WTC11 (cell line): ENCODE data around the gene GSTM1. TPM values are rescaled to one million over a fixed set of nuclear protein-coding genes. Genes with fewer than 3 reads are reported as not detected.

Experiments used
- ATAC-seq: fragments of 200-7000 bp; cut with Tn5 transposase; 2 replicates; pipeline ENCODE4 v1.10.0; 2021; ENCODE audit warnings: mild to moderate bottlenecking, moderate library complexity
- CTCF ChIA-PET: fragments of 300-600 bp; sonication (Branson Sonifier 250); formaldehyde crosslinking; loops from one replicate; lab custom pipeline; 2021; ENCODE audit warnings: antibody characterized with exemption; lab: Charles Lee
- POLR2A ChIA-PET: fragments of 350-600 bp; sonication (Branson Sonifier 250); formaldehyde crosslinking; loops from one replicate; lab custom pipeline; 2021; ENCODE audit warnings: antibody characterized with exemption; lab: Charles Lee
- DNase-seq: peaks from one replicate; pipeline ENCODE4 v3.0.0; 2021; ENCODE audit warnings: low spot score
- H3K27ac Mint-ChIP-seq: 2 replicates; pipeline ENCODE4 v1.8.0; 2021; ENCODE audit warnings: mixed read lengths
- H3K27me3 Mint-ChIP-seq: 2 replicates; pipeline ENCODE4 v1.8.0; 2021; ENCODE audit warnings: low read depth, mild to moderate bottlenecking, moderate library complexity, mixed read lengths
- H3K36me3 Mint-ChIP-seq: 2 replicates; pipeline ENCODE4 v1.8.0; 2021; ENCODE audit warnings: mixed read lengths
- H3K4me1 Mint-ChIP-seq: 2 replicates; pipeline ENCODE4 v1.8.0; 2022; ENCODE audit warnings: mixed read lengths
- H3K4me3 Mint-ChIP-seq: 2 replicates; pipeline ENCODE4 v1.8.0; 2021; ENCODE audit warnings: mild to moderate bottlenecking, moderate library complexity, mixed read lengths
- H3K9me3 Mint-ChIP-seq: 2 replicates; pipeline ENCODE4 v1.8.0; 2021; ENCODE audit warnings: mixed read lengths
- ATF2 ChIP-seq: sonication (generic); formaldehyde crosslinking; IDR thresholded peaks from 2 replicates; pipeline ENCODE4 v1.8.1; 2022; ENCODE audit warnings: low read depth, missing genetic modification reagents, borderline replicate concordance
- CDX4 ChIP-seq: fragments of 250-450 bp; sonication (Bioruptor Pico); IDR thresholded peaks from 2 replicates; pipeline ENCODE4 v1.9.0; 2021; ENCODE audit warnings: moderate library complexity, mild to moderate bottlenecking, inconsistent platforms, borderline replicate concordance
- CREB1 ChIP-seq: sonication (generic); formaldehyde crosslinking; IDR thresholded peaks from 2 replicates; pipeline ENCODE4 v1.8.0; 2023; ENCODE audit warnings: mild to moderate bottlenecking, missing genetic modification reagents
- CREM ChIP-seq: sonication (generic); formaldehyde crosslinking; IDR thresholded peaks from 2 replicates; pipeline ENCODE4 v1.8.1; 2022; ENCODE audit warnings: mild to moderate bottlenecking, missing genetic modification reagents, moderate library complexity
- E2F1 ChIP-seq: sonication (generic); formaldehyde crosslinking; IDR thresholded peaks from 2 replicates; pipeline ENCODE4 v1.8.0; 2022; ENCODE audit warnings: mild to moderate bottlenecking, missing genetic modification reagents
- EMX1 ChIP-seq: fragments of 250-450 bp; sonication (Bioruptor Pico); IDR thresholded peaks from 2 replicates; pipeline ENCODE4 v1.8.0; 2021; ENCODE audit warnings: mild to moderate bottlenecking
- FOXP1 ChIP-seq: sonication (generic); formaldehyde crosslinking; IDR thresholded peaks from 2 replicates; pipeline ENCODE4 v1.8.0; 2022; ENCODE audit warnings: missing genetic modification reagents, mild to moderate bottlenecking, moderate library complexity, borderline replicate concordance
- GRHL2 ChIP-seq: fragments of 250-450 bp; sonication (Bioruptor Pico); IDR thresholded peaks from 2 replicates; pipeline ENCODE4 v1.8.0; 2022; ENCODE audit warnings: mild to moderate bottlenecking, moderate library complexity; ENCODE audit not compliant: insufficient replicate concordance, severe bottlenecking
- GTF2I ChIP-seq: fragments of 250-450 bp; sonication (Bioruptor Pico); conservative IDR thresholded peaks from 2 replicates; pipeline ENCODE4 v1.4.0; 2021; ENCODE audit warnings: mild to moderate bottlenecking
- IRF2 ChIP-seq: sonication (generic); formaldehyde crosslinking; IDR thresholded peaks from 2 replicates; pipeline ENCODE4 v1.8.0; 2022; ENCODE audit warnings: low read depth, missing genetic modification reagents, borderline replicate concordance
- MYBL2 ChIP-seq: sonication (generic); formaldehyde crosslinking; IDR thresholded peaks from 2 replicates; pipeline ENCODE4 v1.8.1; 2023; ENCODE audit warnings: mild to moderate bottlenecking, moderate library complexity, missing genetic modification reagents
- NFE2L1 ChIP-seq: sonication (generic); formaldehyde crosslinking; IDR thresholded peaks from 2 replicates; pipeline ENCODE4 v1.8.1; 2023; ENCODE audit warnings: missing genetic modification reagents
- NFYB ChIP-seq: sonication (generic); formaldehyde crosslinking; conservative IDR thresholded peaks from 2 replicates; pipeline ENCODE4 v1.8.0; 2022; ENCODE audit warnings: low read depth, missing genetic modification reagents
- NR2C2 ChIP-seq: sonication (generic); formaldehyde crosslinking; IDR thresholded peaks from 2 replicates; pipeline ENCODE4 v1.8.0; 2022; ENCODE audit warnings: mild to moderate bottlenecking, missing genetic modification reagents
- PREB ChIP-seq: sonication (generic); formaldehyde crosslinking; IDR thresholded peaks from 2 replicates; pipeline ENCODE4 v1.8.1; 2022; ENCODE audit warnings: mild to moderate bottlenecking, missing genetic modification reagents, moderate library complexity, borderline replicate concordance
- SMAD3 ChIP-seq: sonication (generic); formaldehyde crosslinking; IDR thresholded peaks from 2 replicates; pipeline ENCODE4 v1.8.0; 2022; ENCODE audit warnings: missing genetic modification reagents, mild to moderate bottlenecking, borderline replicate concordance
- ZNF121 ChIP-seq: sonication (generic); formaldehyde crosslinking; IDR thresholded peaks from 2 replicates; pipeline ENCODE4 v1.8.0; 2023; ENCODE audit warnings: missing genetic modification reagents
- ZNF416 ChIP-seq: fragments of 250-450 bp; sonication (Bioruptor Pico); IDR thresholded peaks from 2 replicates; pipeline ENCODE4 v1.9.0; 2021; ENCODE audit warnings: mild to moderate bottlenecking, inconsistent platforms
- total RNA-seq: library from RNA; stranded (reverse); gene quantifications from 3 replicates; pipeline ENCODE4 v1.2.3, GENCODE V29; 2021
- TF ChIP-seq, protein P1 (sequence below): fragments of 200-600 bp; IDR thresholded peaks from 2 replicates; pipeline ENCODE4 v1.8.0; 2022; ENCODE audit warnings: antibody characterized with exemption
- TF ChIP-seq, protein P2 (sequence below): sonication (generic); formaldehyde crosslinking; IDR thresholded peaks from 2 replicates; pipeline ENCODE4 v1.8.1; 2022; ENCODE audit warnings: mild to moderate bottlenecking, moderate library complexity, missing genetic modification reagents

Gene GSTM1
- total RNA-seq, 1 experiment from 2014 or later, result not detected

DNA sequence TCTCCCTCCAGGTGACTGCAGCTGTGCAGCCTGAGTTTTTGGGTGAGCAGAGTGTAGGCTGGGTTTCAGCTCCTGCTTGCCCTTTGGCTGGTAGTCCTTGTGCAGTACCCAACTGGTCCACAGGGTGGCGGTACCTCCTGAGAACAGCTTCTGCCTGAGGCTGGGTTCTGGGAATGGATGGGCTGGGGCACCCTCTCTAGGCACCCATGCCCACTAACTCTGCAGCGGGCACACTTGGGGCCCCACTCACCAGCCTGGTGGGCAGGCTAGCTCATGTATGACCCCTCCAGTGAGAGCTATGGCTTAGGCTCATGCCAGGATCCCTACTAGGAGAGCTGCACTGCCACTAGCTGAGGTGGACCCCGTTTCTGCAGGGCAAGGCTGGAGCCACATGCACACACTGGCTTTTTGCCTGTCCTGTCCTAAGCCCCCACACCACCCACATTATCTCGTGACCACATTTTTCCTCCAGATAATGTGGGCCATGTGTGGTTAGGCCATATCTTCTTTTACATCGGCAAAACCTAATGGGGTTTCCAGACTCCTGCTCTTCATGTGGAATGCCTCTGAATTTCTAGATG, 47.2 kb upstream of the GSTM1 start:
- Mint-ChIP-seq H3K9me3 (no peaks in the 10 kb centered on the region), H3K36me3 (no peaks in the 10 kb centered on the region), H3K27ac (no peak overlapping the region), H3K4me1 (peaks cover 20% of the 10 kb centered on the region), H3K27me3 (peaks cover 5% of the 10 kb centered on the region; the same call in 1 of the 2 replicates), H3K4me3 (no peak overlapping the region)
- no peak for TF ChIP-seq FOXP1 (CRISPR knock-in tag)
- TF ChIP-seq, protein P1, sequence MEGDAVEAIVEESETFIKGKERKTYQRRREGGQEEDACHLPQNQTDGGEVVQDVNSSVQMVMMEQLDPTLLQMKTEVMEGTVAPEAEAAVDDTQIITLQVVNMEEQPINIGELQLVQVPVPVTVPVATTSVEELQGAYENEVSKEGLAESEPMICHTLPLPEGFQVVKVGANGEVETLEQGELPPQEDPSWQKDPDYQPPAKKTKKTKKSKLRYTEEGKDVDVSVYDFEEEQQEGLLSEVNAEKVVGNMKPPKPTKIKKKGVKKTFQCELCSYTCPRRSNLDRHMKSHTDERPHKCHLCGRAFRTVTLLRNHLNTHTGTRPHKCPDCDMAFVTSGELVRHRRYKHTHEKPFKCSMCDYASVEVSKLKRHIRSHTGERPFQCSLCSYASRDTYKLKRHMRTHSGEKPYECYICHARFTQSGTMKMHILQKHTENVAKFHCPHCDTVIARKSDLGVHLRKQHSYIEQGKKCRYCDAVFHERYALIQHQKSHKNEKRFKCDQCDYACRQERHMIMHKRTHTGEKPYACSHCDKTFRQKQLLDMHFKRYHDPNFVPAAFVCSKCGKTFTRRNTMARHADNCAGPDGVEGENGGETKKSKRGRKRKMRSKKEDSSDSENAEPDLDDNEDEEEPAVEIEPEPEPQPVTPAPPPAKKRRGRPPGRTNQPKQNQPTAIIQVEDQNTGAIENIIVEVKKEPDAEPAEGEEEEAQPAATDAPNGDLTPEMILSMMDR, result peak; percentile 97
- peak; percentile 58 for ATAC-seq
- POLR2A ChIA-PET, result interaction anchor here (1.2 to 1.3 kb wide), 3 partner anchors 27 to 92 kb away, joined by 4 to 12 read pairs (median 5); partner anchors contain the start of genes GNAI3 and GSTM2
- CTCF ChIA-PET, result interaction anchor here (0.5 to 6.8 kb wide), 79 partner anchors 10 to 491 kb away, joined by 3 to 188 read pairs (median 6); partner anchors contain the start of genes AHCYL1, AMIGO1, AMPD2 and CYB561D1
- peak; percentile 97 for DNase-seq

- no peak overlapping the region for H3K27ac Mint-ChIP-seq
- no peak for ATAC-seq
These were observed 46.4 kb upstream of the GSTM1 start for GRCh38 chr1:109641078-109641740.

More at GRCh38 chr1:109641078-109641740, 46.4 kb upstream of the GSTM1 start:
- Mint-ChIP-seq H3K36me3 (no peaks in the 10 kb centered on the region), H3K4me1 (peaks cover 12% of the 10 kb centered on the region)
- no peak for TF ChIP-seq GRHL2 (CRISPR knock-in tag)
- no peak for TF ChIP-seq GTF2I (CRISPR knock-in tag)
- no peak for TF ChIP-seq EMX1 (CRISPR knock-in tag)
- no peak for TF ChIP-seq IRF2 (CRISPR knock-in tag)
- TF ChIP-seq PREB (CRISPR knock-in tag), result no peak
- TF ChIP-seq NR2C2, result no peak
- no peak for TF ChIP-seq SMAD3 (CRISPR knock-in tag)
- no peak for TF ChIP-seq ATF2
- TF ChIP-seq, protein P2, sequence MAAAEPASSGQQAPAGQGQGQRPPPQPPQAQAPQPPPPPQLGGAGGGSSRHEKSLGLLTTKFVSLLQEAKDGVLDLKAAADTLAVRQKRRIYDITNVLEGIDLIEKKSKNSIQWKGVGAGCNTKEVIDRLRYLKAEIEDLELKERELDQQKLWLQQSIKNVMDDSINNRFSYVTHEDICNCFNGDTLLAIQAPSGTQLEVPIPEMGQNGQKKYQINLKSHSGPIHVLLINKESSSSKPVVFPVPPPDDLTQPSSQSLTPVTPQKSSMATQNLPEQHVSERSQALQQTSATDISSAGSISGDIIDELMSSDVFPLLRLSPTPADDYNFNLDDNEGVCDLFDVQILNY (CRISPR knock-in tag), result no peak
- TF ChIP-seq NFYB (CRISPR knock-in tag), result no peak
- no peak for TF ChIP-seq CREB1
- TF ChIP-seq ZNF121 (CRISPR knock-in tag), result no peak
- no peak for TF ChIP-seq CDX4 (CRISPR knock-in tag)
- no peak for TF ChIP-seq NFE2L1 (CRISPR knock-in tag)
- TF ChIP-seq CREM (CRISPR knock-in tag), result no peak
- no peak for TF ChIP-seq FOXP1 (CRISPR knock-in tag)
- no peak for TF ChIP-seq MYBL2 (CRISPR knock-in tag)
- no peak for TF ChIP-seq ZNF416
- no peak for TF ChIP-seq E2F1 (CRISPR knock-in tag)
- TF ChIP-seq, all 79 proteins: peak for 0
- CTCF ChIA-PET, result interaction anchor here (0.5 to 6.8 kb wide), 25 partner anchors 10 to 344 kb away, joined by 3 to 188 read pairs (median 21); partner anchors contain the start of genes AHCYL1, AMPD2, EPS8L3 and GNAI3
- Mint-ChIP-seq H3K4me3 (no peak overlapping the region), H3K27me3 (peaks cover 5% of the 10 kb centered on the region; the same call in 1 of the 2 replicates), H3K9me3 (no peaks in the 10 kb centered on the region)
- POLR2A ChIA-PET, result interaction anchor here (1.2 to 1.3 kb wide), 3 partner anchors 26 to 93 kb away, joined by 4 to 12 read pairs (median 5); partner anchors contain the start of genes GNAI3 and GSTM2
- no peak for DNase-seq
